ENCODE data around the gene BTBD9. TPM values are rescaled to one million over a fixed set of nuclear protein-coding genes. Genes with fewer than 3 reads are reported as not detected.

The BTBD9 gene
- total RNA-seq, 1 experiment from 2014 or later: 8.9 TPM

GRCh38 chr6:38589367-38589720, 50.4 kb downstream of the BTBD9 start:
- Histone ChIP-seq H2AK5ac (ENCODE audit: insufficient read length, low read length) (no peak overlapping the region), H3K23me2 (ENCODE audit: insufficient read length, low read depth, low read length, poor library complexity, severe bottlenecking) (no peaks in the 10 kb centered on the region), H3K56ac (ENCODE audit: insufficient read length, low read depth, low read length) (no peak overlapping the region), H3K4me1 (ENCODE audit: insufficient read depth, low read length) (no peaks in the 10 kb centered on the region), H3K79me2 (ENCODE audit: insufficient read depth, low read length) (no peaks in the 10 kb centered on the region), H3K18ac (ENCODE audit: insufficient read length, low read depth, low read length) (no peak overlapping the region), H2BK15ac (ENCODE audit: low read depth, low read length) (no peak overlapping the region), H3K9me3 (ENCODE audit: control insufficient read depth, low read depth, low read length) (no peaks in the 10 kb centered on the region), H3K23ac (ENCODE audit: insufficient read length, low read depth, low read length) (no peak overlapping the region), H4K5ac (ENCODE audit: insufficient read length, low read depth, low read length) (no peak overlapping the region), H2BK5ac (ENCODE audit: insufficient read length, low read length) (no peak overlapping the region), H3K4me2 (ENCODE audit: insufficient read depth, insufficient read length, low read length) (no peak overlapping the region), H3K14ac (ENCODE audit: insufficient read depth, low read length) (no peak overlapping the region), H2BK20ac (ENCODE audit: low read depth, low read length, poor library complexity, severe bottlenecking) (no peak overlapping the region), H2BK12ac (ENCODE audit: insufficient read length, low read depth, low read length) (no peak overlapping the region), H4K91ac (ENCODE audit: insufficient read length, low read depth, low read length) (no peak overlapping the region), H3K27me3 (ENCODE audit: insufficient read depth, low read length) (no peaks in the 10 kb centered on the region), H3K9ac (ENCODE audit: extremely low read depth, insufficient read length, low read length) (no peak overlapping the region), H4K8ac (replicated peaks; ENCODE audit: insufficient read length, low read depth, low read length) (no peak overlapping the region), H3K27ac (ENCODE audit: insufficient read length, low read depth, low read length) (no peak overlapping the region), H2AFZ (ENCODE audit: low read length) (no peak overlapping the region), H3T11ph (ENCODE audit: low read length) (no peak overlapping the region), H2BK120ac (ENCODE audit: low read depth, low read length, poor library complexity, severe bottlenecking) (no peak overlapping the region), H3K4ac (ENCODE audit: low read depth, low read length) (no peak overlapping the region), H3K79me1 (ENCODE audit: insufficient read depth, low read depth, low read length, poor library complexity, severe bottlenecking) (no peaks in the 10 kb centered on the region), H4K20me1 (ENCODE audit: control insufficient read depth, insufficient read depth, insufficient read length) (no peaks in the 10 kb centered on the region)
- Mint-ChIP-seq H3K27me3 (ENCODE audit: low read depth) (no peaks in the 10 kb centered on the region), H3K4me1 (no peaks in the 10 kb centered on the region), H3K9me3 (no peaks in the 10 kb centered on the region), H3K4me3 (no peak overlapping the region), H3K27ac (no peak overlapping the region), H3K36me3 (ENCODE audit: insufficient read depth in 1 of 3, low read depth in 3 of 3) (no peaks in the 10 kb centered on the region; a peak in 1 of 7 replicates)
- TF ChIP-seq CTCF (conservative IDR thresholded peaks at IDR 0.05): no peak
- DNase-seq: no peak
- no CpG with 5 or more reads among the region's 1 CpG for WGBS (ENCODE audit: extremely low coverage, insufficient read length, low lambda C conversion rate)

Measured in H9 (cell line).